IPS DF 4.7 (cell line): ENCODE measurements around the gene OR4N2.
"Not testable (repeated sequence)": the region's sequence is repeated elsewhere in the genome, so short reads cannot be mapped to it uniquely, and the experiment has no call there.

Experiments used
- DNase-seq: peaks from one replicate; pipeline ENCODE4 v3.0.0-alpha.2; 2013; ENCODE audit warnings: low spot score; ENCODE audit errors: extremely low read depth

OR4N2 gene

DNA sequence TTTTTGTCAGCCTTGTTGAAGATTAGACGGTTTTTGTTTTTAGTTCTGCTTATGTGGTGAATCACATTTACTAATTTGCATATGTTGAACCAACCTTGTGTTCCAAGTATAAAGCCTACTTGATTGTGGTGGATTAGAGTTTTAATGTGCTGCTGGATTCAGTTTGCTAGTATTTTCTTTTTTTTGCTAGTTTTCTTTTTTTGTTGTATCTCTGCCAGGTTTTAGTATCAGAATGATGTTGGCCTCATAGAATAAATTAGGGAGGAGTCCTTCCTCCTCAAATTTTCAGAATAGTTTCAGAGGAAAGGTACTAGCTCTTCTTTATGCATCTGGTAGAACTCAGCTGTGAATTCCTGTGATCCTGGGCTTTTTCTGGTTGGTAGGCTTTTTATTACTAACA, at the start of gene OR4N2:
OR4N2 (plus strand) TSS at position 301 of the 400 bp plus-strand sequence. CDS start 23,679 bp downstream, outside the sequence.
- not testable (repeated sequence) for DNase-seq

GRCh38 chr14:19754172-19754571, 49.4 kb upstream of the OR4N2 start:
- no peak for DNase-seq

GRCh38 chr14:19771491-19771890, 32.1 kb upstream of the OR4N2 start:
- not testable (repeated sequence) for DNase-seq

- no peak for DNase-seq
Observed at GRCh38 chr14:19771895-19772430, 31.6 kb upstream of the OR4N2 start.

- DNase-seq = not testable (repeated sequence)
Observed at GRCh38 chr14:19772454-19772853, 31.1 kb upstream of the OR4N2 start.

DNA sequence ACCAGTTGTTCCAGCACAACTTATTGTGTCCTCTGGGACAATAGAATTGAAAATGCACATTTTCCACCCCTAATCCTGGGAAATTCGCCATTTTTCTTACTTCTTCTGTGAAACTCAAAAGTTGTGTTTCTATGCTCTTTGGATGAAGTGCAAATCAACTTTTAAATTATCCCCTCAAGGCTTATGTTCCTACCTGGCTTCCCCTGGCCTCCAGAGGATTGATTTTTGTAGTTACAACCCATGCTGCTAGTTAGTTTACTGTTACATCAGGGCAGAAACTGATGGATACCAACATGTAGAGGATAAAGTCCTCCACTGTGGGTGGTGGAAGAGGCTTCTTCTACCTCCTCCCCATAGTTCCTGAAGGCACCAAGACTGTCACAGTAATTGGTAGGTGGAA, 30.4 kb upstream of the OR4N2 start, which contains the start of gene OR4M1:
OR4M1 (plus strand) TSS at position 301 of the 400 bp plus-strand sequence. CDS start 6,819 bp downstream, outside the sequence.
- DNase-seq = not testable (repeated sequence)

GRCh38 chr14:19775587-19775986, 28.0 kb upstream of the OR4N2 start:
- no peak for DNase-seq

GRCh38 chr14:19785848-19786247, 17.7 kb upstream of the OR4N2 start:
- DNase-seq = not testable (repeated sequence)

GRCh38 chr14:19787318-19787717, 16.3 kb upstream of the OR4N2 start:
- DNase-seq = not testable (repeated sequence)

- DNase-seq = not testable (repeated sequence)
Observed at GRCh38 chr14:19788150-19788549, 15.4 kb upstream of the OR4N2 start.

GRCh38 chr14:19796520-19797108, 7.0 kb upstream of the OR4N2 start:
- DNase-seq = not testable (repeated sequence)

DNA sequence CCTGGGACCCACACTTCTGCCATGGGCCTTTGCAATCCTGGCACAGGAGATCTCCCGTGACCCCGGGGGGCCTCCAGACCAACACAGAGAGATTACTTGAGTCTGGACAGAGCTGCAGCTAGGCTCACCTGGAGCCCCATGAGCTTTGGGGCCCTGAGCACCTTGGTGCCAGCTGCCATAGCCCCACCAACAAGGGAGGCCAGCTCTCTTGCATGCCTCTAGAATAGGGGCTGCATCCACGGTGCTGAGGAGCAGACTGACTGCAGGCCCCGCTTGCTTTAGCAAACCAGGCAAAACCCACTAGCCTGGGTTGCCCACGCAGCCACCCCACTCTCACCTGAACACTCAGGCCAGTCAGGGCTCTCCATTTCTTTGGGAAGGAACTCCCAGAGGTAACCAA, 3.7 kb upstream of the OR4N2 start:
- DNase-seq = no peak

DNA sequence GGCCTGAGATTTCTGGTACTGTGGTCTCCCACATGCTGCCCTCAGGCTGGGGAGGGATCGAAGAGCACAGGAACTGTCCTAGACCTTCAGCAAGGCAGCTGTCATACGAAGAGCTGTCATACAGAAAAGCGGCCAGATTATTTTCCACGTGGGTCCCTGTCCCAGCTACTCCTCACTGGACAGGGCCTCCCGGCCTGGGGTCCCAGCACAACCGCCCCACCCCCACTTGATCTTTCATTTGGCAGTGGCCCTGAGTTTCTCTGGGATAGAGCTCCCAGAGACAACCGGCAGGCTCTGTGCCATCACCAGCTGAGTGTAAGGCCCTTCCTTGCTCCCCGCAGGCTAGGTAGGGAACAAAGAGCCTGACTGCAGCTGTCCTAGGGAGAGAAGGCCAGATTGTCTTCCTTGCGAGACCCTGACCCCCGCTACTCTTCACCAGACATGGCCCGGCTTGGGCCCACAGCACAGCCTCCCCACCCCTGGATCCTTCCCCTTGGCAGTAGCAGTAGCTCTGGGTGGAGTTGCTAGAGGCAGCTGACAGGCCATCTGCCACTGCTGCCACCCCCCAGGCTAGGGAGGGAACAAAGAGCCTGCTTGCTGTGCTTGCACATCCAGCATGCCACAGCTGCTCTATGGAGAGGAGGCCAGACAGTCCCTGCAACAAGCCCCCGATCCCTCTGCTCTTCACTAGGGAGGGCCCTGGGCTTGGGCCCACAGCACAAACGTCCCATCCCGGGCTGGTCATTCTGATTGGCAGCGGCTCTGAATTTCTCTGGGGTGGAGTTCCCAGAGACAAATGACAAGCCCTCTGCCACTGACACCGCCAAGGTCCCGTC, 3.1 kb upstream of the OR4N2 start:
- no peak for DNase-seq

DNA sequence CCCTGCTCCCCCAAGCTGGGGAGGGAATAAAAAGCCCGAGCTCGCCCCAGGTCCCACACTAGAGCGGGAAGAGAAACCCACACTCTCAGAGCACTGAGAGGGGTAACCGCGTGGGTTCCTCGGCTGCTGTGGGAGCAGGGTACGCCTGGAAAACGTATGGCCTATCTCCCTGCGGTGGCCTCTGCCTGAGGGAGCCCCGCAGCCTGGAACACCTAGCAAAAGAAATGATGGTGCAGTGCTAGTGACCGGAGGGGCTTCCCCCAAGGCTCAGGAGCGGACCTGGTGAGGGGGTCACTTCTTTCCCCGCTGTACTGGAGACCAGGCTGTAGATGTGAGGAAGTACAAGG, 2.5 kb upstream of the OR4N2 start:
- DNase-seq = no peak

GRCh38 chr14:19813171-19813920, 9.8 kb downstream of the OR4N2 start:
- DNase-seq = not testable (repeated sequence)

GRCh38 chr14:19819879-19820278, 16.3 kb downstream of the OR4N2 start:
- DNase-seq = not testable (repeated sequence)

DNA sequence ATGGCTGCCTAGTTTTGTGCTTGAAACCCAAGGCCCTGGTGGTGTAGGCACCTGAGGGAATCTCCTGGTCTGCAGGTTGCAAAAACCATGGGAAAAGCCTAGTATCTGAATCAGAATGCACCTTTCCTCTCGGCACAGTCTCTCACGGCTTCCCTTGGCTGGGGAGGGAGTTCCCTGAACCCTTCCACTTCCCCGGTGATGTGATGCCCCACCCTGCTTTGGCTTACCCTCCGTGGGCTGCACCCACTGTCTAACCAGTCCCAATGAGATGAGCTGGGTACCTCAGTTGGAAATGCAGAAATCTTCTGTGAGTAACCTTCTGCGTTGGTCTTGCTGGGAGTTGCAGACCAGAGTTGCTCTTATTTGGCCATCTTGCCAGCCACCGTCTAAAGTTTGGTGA, 17.4 kb downstream of the OR4N2 start:
- not testable (repeated sequence) for DNase-seq

DNA sequence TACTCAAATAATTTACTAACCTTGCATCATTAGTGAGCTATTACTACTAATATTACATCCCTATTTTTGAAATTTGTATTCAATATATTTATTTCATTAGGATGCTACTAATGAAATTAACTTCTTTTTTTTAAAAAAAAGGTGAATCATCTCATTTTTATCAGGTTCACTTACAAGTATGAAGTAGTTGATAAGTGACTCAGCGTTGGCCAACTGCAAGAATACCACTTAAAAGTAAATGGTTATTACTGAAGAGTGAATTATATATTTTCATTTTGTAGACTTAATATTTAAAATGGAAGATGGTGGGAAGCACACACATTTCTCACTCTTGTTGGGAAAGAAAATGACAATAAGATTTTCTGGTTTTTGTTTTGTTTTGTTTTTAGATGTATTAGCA, 19.6 kb downstream of the OR4N2 start:
- no peak for DNase-seq

- DNase-seq = no peak
Observed at GRCh38 chr14:19823765-19824164, 20.2 kb downstream of the OR4N2 start.

DNA sequence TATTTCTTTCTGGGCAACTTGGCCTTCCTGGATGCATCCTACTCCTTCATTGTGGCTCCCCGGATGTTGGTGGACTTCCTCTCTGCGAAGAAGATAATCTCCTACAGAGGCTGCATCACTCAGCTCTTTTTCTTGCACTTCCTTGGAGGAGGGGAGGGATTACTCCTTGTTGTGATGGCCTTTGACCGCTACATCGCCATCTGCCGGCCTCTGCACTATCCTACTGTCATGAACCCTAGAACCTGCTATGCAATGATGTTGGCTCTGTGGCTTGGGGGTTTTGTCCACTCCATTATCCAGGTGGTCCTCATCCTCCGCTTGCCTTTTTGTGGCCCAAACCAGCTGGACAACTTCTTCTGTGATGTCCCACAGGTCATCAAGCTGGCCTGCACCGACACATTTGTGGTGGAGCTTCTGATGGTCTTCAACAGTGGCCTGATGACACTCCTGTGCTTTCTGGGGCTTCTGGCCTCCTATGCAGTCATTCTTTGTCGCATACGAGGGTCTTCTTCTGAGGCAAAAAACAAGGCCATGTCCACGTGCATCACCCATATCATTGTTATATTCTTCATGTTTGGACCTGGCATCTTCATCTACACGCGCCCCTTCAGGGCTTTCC, 24.2 kb downstream of the OR4N2 start:
- not testable (repeated sequence) for DNase-seq

DNA sequence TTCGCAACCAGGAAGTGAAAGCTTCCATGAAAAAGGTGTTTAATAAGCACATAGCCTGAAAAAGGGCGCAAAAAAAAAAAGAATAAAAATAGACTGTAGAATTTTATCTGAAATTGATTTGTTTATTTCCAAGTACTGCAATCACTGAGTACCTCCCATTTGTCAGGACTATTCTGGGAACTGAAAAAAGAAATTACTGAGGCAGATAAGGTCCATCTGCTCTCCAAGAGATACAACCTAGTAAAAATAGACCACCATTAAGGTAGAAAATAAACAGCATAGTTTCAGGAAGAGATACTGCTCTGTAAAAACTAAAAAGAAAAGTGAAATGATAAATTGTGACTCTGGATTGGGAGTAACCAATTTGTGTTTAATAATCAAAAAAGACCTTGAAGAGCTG, 24.7 kb downstream of the OR4N2 start:
- no peak for DNase-seq
